KMS-11 (cell line): ENCODE results near the gene EEIG2.

Experiments
- H2AFZ ChIP-seq: fragments of 200-600 bp; sonication (generic); 2 replicates; pipeline ENCODE4 v1.6.1; 2016; ENCODE audit warnings: antibody characterized with exemption, mixed run types, low read depth
- H3K27ac ChIP-seq: fragments of 200-600 bp; sonication (generic); 2 replicates; pipeline ENCODE4 v1.6.1; 2016; ENCODE audit warnings: mild to moderate bottlenecking, mixed run types
- H3K27me3 ChIP-seq: fragments of 200-600 bp; sonication (generic); 2 replicates; pipeline ENCODE4 v1.6.1; 2017; ENCODE audit warnings: mild to moderate bottlenecking, low read depth, mixed run types, moderate library complexity; ENCODE audit not compliant: insufficient read depth
- H3K36me3 ChIP-seq: fragments of 200-600 bp; sonication (generic); 2 replicates; pipeline ENCODE4 v1.6.1; 2017; ENCODE audit warnings: mild to moderate bottlenecking, mixed run types; ENCODE audit not compliant: insufficient read depth
- H3K4me1 ChIP-seq: fragments of 200-600 bp; sonication (generic); 2 replicates; pipeline ENCODE4 v1.6.1; 2016; ENCODE audit warnings: mild to moderate bottlenecking, low read depth, mixed run types; ENCODE audit not compliant: poor library complexity, severe bottlenecking
- H3K4me2 ChIP-seq: fragments of 200-600 bp; sonication (generic); 2 replicates; pipeline ENCODE4 v1.7.0; 2016; ENCODE audit warnings: mild to moderate bottlenecking, mixed run types
- H3K4me3 ChIP-seq: fragments of 200-600 bp; sonication (generic); IDR thresholded peaks from 2 replicates; pipeline ENCODE4 v1.6.1; 2017; ENCODE audit warnings: low read depth, low read length, mixed read lengths; ENCODE audit not compliant: insufficient read depth
- H3K79me2 ChIP-seq: fragments of 200-600 bp; sonication (generic); 2 replicates; pipeline ENCODE4 v1.6.1; 2016; ENCODE audit warnings: low read depth, mixed run types; ENCODE audit not compliant: insufficient read depth
- H3K9ac ChIP-seq: fragments of 200-600 bp; sonication (generic); 2 replicates; pipeline ENCODE4 v1.6.1; 2016; ENCODE audit warnings: mild to moderate bottlenecking, mixed run types
- H4K20me1 ChIP-seq: fragments of 200-600 bp; sonication (generic); 2 replicates; pipeline ENCODE4 v1.6.1; 2016; ENCODE audit warnings: mild to moderate bottlenecking, mixed run types; ENCODE audit not compliant: insufficient read depth
- CTCF ChIP-seq: fragments of 200-600 bp; sonication (generic); conservative IDR thresholded peaks from 2 replicates; pipeline ENCODE4 v1.6.1; 2017; ENCODE audit warnings: low read depth, mild to moderate bottlenecking, antibody characterized with exemption, low read length, moderate library complexity, mixed read lengths

The EEIG2 gene

GRCh38 chr1:108575375-108575774 is 15.5 kb downstream of the EEIG2 start:
- Histone ChIP-seq H3K9ac (no peak overlapping the region), H3K4me3 (no peak overlapping the region), H4K20me1 (no peaks in the 10 kb centered on the region), H3K79me2 (no peaks in the 10 kb centered on the region), H3K4me1 (peaks cover 2% of the 10 kb centered on the region), H3K27ac (no peak overlapping the region), H2AFZ (no peak overlapping the region), H3K4me2 (no peak overlapping the region), H3K27me3 (no peaks in the 10 kb centered on the region), H3K36me3 (no peaks in the 10 kb centered on the region)
- TF ChIP-seq CTCF: no peak

- H4K20me1 ChIP-seq: no peaks in the 10 kb centered on the region
- no peaks in the 10 kb centered on the region for H3K27me3 ChIP-seq
- no peak for TF ChIP-seq CTCF
- no peaks in the 10 kb centered on the region for H3K36me3 ChIP-seq
- H3K79me2 ChIP-seq: no peaks in the 10 kb centered on the region
- H3K4me2 ChIP-seq: no peak overlapping the region
- H3K4me3 ChIP-seq: no peak overlapping the region
- H2AFZ ChIP-seq: no peak overlapping the region
- no peak overlapping the region for H3K9ac ChIP-seq
- H3K27ac ChIP-seq: no peak overlapping the region
- H3K4me1 ChIP-seq: no peaks in the 10 kb centered on the region
Measured at GRCh38 chr1:108583757-108584427, 24.0 kb downstream of the EEIG2 start.

- Histone ChIP-seq H3K27ac (no peak overlapping the region), H3K27me3 (no peaks in the 10 kb centered on the region), H3K4me1 (no peaks in the 10 kb centered on the region), H3K4me2 (no peak overlapping the region), H3K79me2 (no peaks in the 10 kb centered on the region), H3K4me3 (no peak overlapping the region), H3K36me3 (no peaks in the 10 kb centered on the region), H4K20me1 (no peaks in the 10 kb centered on the region), H3K9ac (no peak overlapping the region), H2AFZ (no peak overlapping the region)
- TF ChIP-seq CTCF: no peak
Measured at GRCh38 chr1:108584428-108584856, 24.5 kb downstream of the EEIG2 start.

GRCh38 chr1:108585313-108585712 is 25.4 kb downstream of the EEIG2 start:
- Histone ChIP-seq H3K36me3 (no peaks in the 10 kb centered on the region), H3K4me1 (no peaks in the 10 kb centered on the region), H3K27ac (no peak overlapping the region), H3K4me2 (no peak overlapping the region), H3K27me3 (no peaks in the 10 kb centered on the region), H4K20me1 (no peaks in the 10 kb centered on the region), H2AFZ (no peak overlapping the region), H3K9ac (no peak overlapping the region), H3K4me3 (no peak overlapping the region), H3K79me2 (no peaks in the 10 kb centered on the region)
- no peak for TF ChIP-seq CTCF
